ENCODE results near the gene CAND1.

GRCh38 chr12:67354966-67355365 is 85.8 kb downstream of the CAND1 start:
- TF ChIP-seq CTCF (IDR thresholded peaks at IDR 0.05) (no peak), RNF2 (IDR thresholded peaks at IDR 0.05; ENCODE audit: borderline replicate concordance, low read depth) (no peak), RARB (CRISPR knock-in tag; IDR thresholded peaks at IDR 0.05) (no peak), JUNB (IDR thresholded peaks at IDR 0.05) (no peak), EP300 (IDR thresholded peaks at IDR 0.05) (no peak), MYC (IDR thresholded peaks at IDR 0.05; ENCODE audit: borderline replicate concordance, low read length) (no peak), MAFK (IDR thresholded peaks at IDR 0.05; ENCODE audit: partially characterized antibody) (no peak), POLR2A (IDR thresholded peaks at IDR 0.05; ENCODE audit: low read length) (no peak)

All from A549 (cell line).